HG03159 (cell line): ENCODE results near the gene FLYWCH2.
"Not testable (repeated sequence)": the region's sequence is repeated elsewhere in the genome, so short reads cannot be mapped to it uniquely, and the experiment has no call there.

Source experiments
- ATAC-seq: cut with Tn5 transposase; IDR thresholded peaks from one replicate; pipeline ENCODE4 v1.9.1; 2021; ENCODE audit warnings: mild to moderate bottlenecking, moderate library complexity; ENCODE audit not compliant: unreplicated experiment

The FLYWCH2 gene

GRCh38 chr16:2937170-2937569, 54.2 kb downstream of the FLYWCH2 start:
- no peak for ATAC-seq

GRCh38 chr16:2938206-2938605, 55.2 kb downstream of the FLYWCH2 start:
- no peak for ATAC-seq

GRCh38 chr16:2939968-2940367, 57.0 kb downstream of the FLYWCH2 start:
- no peak for ATAC-seq

GRCh38 chr16:2942045-2942444, 59.0 kb downstream of the FLYWCH2 start:
- ATAC-seq: no peak

- ATAC-seq: not testable (repeated sequence)
These were observed 60.7 kb downstream of the FLYWCH2 start for GRCh38 chr16:2943716-2944115.

- no peak for ATAC-seq
These were observed 63.6 kb downstream of the FLYWCH2 start for GRCh38 chr16:2946649-2947048.
